ENCODE data around the gene LNPEP. TPM values are rescaled to one million over a fixed set of nuclear protein-coding genes. Genes with fewer than 3 reads are reported as not detected.

The LNPEP gene
- total RNA-seq, 1 experiment from 2014 or later: 6.4 TPM

DNA sequence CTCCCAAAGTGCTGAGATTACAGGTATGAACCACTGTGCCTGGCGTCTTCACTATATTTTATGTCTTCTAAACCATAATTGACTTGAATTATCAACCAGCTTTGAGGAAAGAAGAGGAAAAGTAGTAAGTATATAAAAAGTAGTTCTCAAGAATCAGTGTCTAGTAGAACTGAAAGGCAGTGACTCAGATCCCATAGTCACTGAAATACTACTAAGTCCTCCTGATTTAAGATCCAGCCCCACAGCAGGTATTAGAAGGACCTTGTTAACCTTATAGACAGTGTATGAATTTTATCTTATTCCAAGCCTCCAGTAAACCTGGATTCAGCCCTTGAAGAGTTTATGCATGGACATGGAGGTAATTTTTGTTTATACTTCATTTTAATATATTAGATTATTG lies 31.5 kb downstream of the LNPEP start:
- no peak overlapping the region for H3K27ac Mint-ChIP-seq
- no peaks in the 10 kb centered on the region for H3K9me3 Mint-ChIP-seq

DNA sequence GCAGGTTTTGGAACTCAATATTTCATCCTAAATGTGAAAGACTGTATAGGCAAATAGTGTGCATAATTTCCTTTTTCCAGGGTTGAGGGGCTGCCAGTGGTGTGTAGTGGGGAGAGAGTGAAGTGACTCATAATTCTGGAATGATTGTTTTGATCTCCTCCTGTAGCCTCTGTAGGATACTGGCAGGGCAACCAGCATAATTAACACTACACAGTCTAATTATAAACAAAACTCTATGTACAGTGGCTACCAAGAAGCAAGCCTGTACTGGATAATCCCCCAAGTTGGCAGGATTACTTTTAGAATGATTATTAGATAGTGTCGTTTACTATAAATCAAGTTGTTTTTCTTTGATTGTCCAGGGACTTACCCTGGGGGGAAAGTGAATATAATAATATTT lies 32.2 kb downstream of the LNPEP start:
- Mint-ChIP-seq H3K4me3 (no peak overlapping the region), H3K36me3 (no peaks in the 10 kb centered on the region), H3K27ac (no peak overlapping the region), H3K9me3 (no peaks in the 10 kb centered on the region), H3K27me3 (ENCODE audit: low read depth) (no peaks in the 10 kb centered on the region), H3K4me1 (no peaks in the 10 kb centered on the region; the same call in 1 of the 2 replicates)
- POLR2A ChIA-PET: no interaction called here
- TF ChIP-seq, protein P1, sequence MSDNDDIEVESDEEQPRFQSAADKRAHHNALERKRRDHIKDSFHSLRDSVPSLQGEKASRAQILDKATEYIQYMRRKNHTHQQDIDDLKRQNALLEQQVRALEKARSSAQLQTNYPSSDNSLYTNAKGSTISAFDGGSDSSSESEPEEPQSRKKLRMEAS (CRISPR knock-in tag; IDR thresholded peaks at IDR 0.05): no peak
- TF ChIP-seq NFYB (CRISPR knock-in tag; conservative IDR thresholded peaks at IDR 0.05; ENCODE audit: low read depth) (no peak), ZNF423 (CRISPR knock-in tag; IDR thresholded peaks at IDR 0.05) (no peak), NR2C2 (CRISPR knock-in tag; IDR thresholded peaks at IDR 0.05) (no peak), TEAD4 (CRISPR knock-in tag; IDR thresholded peaks at IDR 0.05) (no peak), GABPB1 (CRISPR knock-in tag; IDR thresholded peaks at IDR 0.05) (no peak), ZNF219 (CRISPR knock-in tag; IDR thresholded peaks at IDR 0.05; ENCODE audit: borderline replicate concordance) (no peak), RELA (CRISPR knock-in tag; IDR thresholded peaks at IDR 0.05; ENCODE audit: borderline replicate concordance) (no peak), ZNF416 (CRISPR knock-in tag; IDR thresholded peaks at IDR 0.05) (no peak)
- TF ChIP-seq, protein P2, sequence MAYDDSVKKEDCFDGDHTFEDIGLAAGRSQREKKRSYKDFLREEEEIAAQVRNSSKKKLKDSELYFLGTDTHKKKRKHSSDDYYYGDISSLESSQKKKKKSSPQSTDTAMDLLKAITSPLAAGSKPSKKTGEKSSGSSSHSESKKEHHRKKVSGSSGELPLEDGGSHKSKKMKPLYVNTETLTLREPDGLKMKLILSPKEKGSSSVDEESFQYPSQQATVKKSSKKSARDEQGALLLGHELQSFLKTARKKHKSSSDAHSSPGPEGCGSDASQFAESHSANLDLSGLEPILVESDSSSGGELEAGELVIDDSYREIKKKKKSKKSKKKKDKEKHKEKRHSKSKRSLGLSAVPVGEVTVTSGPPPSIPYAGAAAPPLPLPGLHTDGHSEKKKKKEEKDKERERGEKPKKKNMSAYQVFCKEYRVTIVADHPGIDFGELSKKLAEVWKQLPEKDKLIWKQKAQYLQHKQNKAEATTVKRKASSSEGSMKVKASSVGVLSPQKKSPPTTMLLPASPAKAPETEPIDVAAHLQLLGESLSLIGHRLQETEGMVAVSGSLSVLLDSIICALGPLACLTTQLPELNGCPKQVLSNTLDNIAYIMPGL (CRISPR knock-in tag; IDR thresholded peaks at IDR 0.05): no peak
- TF ChIP-seq, protein P3, sequence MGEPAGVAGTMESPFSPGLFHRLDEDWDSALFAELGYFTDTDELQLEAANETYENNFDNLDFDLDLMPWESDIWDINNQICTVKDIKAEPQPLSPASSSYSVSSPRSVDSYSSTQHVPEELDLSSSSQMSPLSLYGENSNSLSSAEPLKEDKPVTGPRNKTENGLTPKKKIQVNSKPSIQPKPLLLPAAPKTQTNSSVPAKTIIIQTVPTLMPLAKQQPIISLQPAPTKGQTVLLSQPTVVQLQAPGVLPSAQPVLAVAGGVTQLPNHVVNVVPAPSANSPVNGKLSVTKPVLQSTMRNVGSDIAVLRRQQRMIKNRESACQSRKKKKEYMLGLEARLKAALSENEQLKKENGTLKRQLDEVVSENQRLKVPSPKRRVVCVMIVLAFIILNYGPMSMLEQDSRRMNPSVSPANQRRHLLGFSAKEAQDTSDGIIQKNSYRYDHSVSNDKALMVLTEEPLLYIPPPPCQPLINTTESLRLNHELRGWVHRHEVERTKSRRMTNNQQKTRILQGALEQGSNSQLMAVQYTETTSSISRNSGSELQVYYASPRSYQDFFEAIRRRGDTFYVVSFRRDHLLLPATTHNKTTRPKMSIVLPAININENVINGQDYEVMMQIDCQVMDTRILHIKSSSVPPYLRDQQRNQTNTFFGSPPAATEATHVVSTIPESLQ (CRISPR knock-in tag; IDR thresholded peaks at IDR 0.05): no peak
- DNase-seq (ENCODE audit: low spot score): no peak
- no peak for ATAC-seq
- CTCF ChIA-PET: no interaction called here

More for the DNA sequence above, 31.5 kb downstream of the LNPEP start:
- POLR2A ChIA-PET: no interaction called here
- no peak for ATAC-seq
- peaks cover 4% of the 10 kb centered on the region for H3K4me1 Mint-ChIP-seq
- DNase-seq (ENCODE audit: low spot score): no peak
- CTCF ChIA-PET: no interaction called here
- H3K27me3 Mint-ChIP-seq (ENCODE audit: low read depth): no peaks in the 10 kb centered on the region
- TF ChIP-seq NR2C2 (CRISPR knock-in tag; IDR thresholded peaks at IDR 0.05) (no peak), IRF2 (CRISPR knock-in tag; IDR thresholded peaks at IDR 0.05; ENCODE audit: borderline replicate concordance, low read depth) (no peak), ZNF671 (CRISPR knock-in tag; IDR thresholded peaks at IDR 0.05) (no peak), ZNF416 (CRISPR knock-in tag; IDR thresholded peaks at IDR 0.05) (no peak), SMAD4 (CRISPR knock-in tag; IDR thresholded peaks at IDR 0.05) (no peak), ZNF263 (CRISPR knock-in tag; IDR thresholded peaks at IDR 0.05; ENCODE audit: low read depth) (no peak), GTF2I (CRISPR knock-in tag; conservative IDR thresholded peaks at IDR 0.05) (no peak)
- TF ChIP-seq, protein P4, sequence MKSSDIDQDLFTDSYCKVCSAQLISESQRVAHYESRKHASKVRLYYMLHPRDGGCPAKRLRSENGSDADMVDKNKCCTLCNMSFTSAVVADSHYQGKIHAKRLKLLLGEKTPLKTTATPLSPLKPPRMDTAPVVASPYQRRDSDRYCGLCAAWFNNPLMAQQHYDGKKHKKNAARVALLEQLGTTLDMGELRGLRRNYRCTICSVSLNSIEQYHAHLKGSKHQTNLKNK (CRISPR knock-in tag; IDR thresholded peaks at IDR 0.05): no peak
- TF ChIP-seq, protein P5, sequence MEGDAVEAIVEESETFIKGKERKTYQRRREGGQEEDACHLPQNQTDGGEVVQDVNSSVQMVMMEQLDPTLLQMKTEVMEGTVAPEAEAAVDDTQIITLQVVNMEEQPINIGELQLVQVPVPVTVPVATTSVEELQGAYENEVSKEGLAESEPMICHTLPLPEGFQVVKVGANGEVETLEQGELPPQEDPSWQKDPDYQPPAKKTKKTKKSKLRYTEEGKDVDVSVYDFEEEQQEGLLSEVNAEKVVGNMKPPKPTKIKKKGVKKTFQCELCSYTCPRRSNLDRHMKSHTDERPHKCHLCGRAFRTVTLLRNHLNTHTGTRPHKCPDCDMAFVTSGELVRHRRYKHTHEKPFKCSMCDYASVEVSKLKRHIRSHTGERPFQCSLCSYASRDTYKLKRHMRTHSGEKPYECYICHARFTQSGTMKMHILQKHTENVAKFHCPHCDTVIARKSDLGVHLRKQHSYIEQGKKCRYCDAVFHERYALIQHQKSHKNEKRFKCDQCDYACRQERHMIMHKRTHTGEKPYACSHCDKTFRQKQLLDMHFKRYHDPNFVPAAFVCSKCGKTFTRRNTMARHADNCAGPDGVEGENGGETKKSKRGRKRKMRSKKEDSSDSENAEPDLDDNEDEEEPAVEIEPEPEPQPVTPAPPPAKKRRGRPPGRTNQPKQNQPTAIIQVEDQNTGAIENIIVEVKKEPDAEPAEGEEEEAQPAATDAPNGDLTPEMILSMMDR (IDR thresholded peaks at IDR 0.05): no peak
- H3K4me3 Mint-ChIP-seq: no peak overlapping the region
- H3K36me3 Mint-ChIP-seq: no peaks in the 10 kb centered on the region

DNA sequence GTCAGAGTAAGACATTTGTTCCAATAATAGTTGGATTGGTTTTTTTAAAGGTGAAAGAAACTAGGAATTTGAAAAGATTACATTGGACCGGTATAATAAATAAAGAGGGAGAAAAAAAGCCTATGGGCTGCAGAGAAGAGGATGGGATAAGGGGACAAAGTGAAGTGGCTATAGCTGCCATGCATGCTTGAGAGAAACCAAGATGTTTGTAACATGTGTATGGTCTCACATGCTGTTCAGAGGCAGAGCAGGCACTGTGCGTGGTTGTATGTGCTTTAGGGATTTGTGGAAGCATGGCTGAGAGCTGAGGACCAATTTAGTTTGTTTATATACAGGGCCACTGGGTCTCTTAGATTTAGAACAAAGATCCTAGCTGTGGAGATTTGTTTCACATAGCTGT lies 32.7 kb downstream of the LNPEP start:
- no peak overlapping the region for H3K4me3 Mint-ChIP-seq
- POLR2A ChIA-PET: no interaction called here
- CTCF ChIA-PET: interaction anchor here (1.0 kb wide), 1 partner anchor 100 kb away, joined by 3 read pairs; no protein-coding TSS in a partner anchor
- TF ChIP-seq NR1H2 (CRISPR knock-in tag; IDR thresholded peaks at IDR 0.05) (no peak), ESRRA (CRISPR knock-in tag; IDR thresholded peaks at IDR 0.05; ENCODE audit: borderline replicate concordance) (no peak), TCF7 (CRISPR knock-in tag; IDR thresholded peaks at IDR 0.05; ENCODE audit: low read depth) (no peak), CREM (CRISPR knock-in tag; IDR thresholded peaks at IDR 0.05) (no peak)
- TF ChIP-seq, protein P6, sequence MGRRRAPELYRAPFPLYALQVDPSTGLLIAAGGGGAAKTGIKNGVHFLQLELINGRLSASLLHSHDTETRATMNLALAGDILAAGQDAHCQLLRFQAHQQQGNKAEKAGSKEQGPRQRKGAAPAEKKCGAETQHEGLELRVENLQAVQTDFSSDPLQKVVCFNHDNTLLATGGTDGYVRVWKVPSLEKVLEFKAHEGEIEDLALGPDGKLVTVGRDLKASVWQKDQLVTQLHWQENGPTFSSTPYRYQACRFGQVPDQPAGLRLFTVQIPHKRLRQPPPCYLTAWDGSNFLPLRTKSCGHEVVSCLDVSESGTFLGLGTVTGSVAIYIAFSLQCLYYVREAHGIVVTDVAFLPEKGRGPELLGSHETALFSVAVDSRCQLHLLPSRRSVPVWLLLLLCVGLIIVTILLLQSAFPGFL (CRISPR knock-in tag; IDR thresholded peaks at IDR 0.05; ENCODE audit: borderline replicate concordance): no peak
- TF ChIP-seq, protein P7, sequence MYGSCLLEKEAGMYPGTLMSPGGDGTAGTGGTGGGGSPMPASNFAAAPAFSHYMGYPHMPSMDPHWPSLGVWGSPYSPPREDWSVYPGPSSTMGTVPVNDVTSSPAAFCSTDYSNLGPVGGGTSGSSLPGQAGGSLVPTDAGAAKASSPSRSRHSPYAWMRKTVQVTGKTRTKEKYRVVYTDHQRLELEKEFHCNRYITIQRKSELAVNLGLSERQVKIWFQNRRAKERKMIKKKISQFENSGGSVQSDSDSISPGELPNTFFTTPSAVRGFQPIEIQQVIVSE (CRISPR knock-in tag; IDR thresholded peaks at IDR 0.05; ENCODE audit: borderline replicate concordance): no peak
- TF ChIP-seq, protein P8, sequence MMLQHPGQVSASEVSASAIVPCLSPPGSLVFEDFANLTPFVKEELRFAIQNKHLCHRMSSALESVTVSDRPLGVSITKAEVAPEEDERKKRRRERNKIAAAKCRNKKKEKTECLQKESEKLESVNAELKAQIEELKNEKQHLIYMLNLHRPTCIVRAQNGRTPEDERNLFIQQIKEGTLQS (CRISPR knock-in tag; conservative IDR thresholded peaks at IDR 0.05): no peak

More for the DNA sequence above, 32.7 kb downstream of the LNPEP start:
- DNase-seq (ENCODE audit: low spot score) (no peak), ATAC-seq (no peak)
- Mint-ChIP-seq H3K9me3 (no peaks in the 10 kb centered on the region), H3K4me1 (no peaks in the 10 kb centered on the region; the same call in 1 of the 2 replicates), H3K27me3 (ENCODE audit: low read depth) (no peaks in the 10 kb centered on the region), H3K36me3 (no peaks in the 10 kb centered on the region), H3K27ac (no peak overlapping the region)

All from WTC11 (cell line).